ENCODE data around the gene LAMA3.

- no peak for TF ChIP-seq CTCF (IDR thresholded peaks at IDR 0.05)
- no peak for TF ChIP-seq GATA2 (CRISPR knock-in tag; IDR thresholded peaks at IDR 0.05)
- no peak for TF ChIP-seq TAF1 (IDR thresholded peaks at IDR 0.05; ENCODE audit: borderline replicate concordance, low read depth, low read length)
- no peak for TF ChIP-seq RFX5 (IDR thresholded peaks at IDR 0.05; ENCODE audit: low read length)
- TF ChIP-seq NRF1 (IDR thresholded peaks at IDR 0.05; ENCODE audit: low read depth, low read length) = no peak
Observed at GRCh38 chr18:23879966-23880565, 190.8 kb downstream of the LAMA3 start.

Data from SK-N-SH (cell line).